ENCODE results near the gene HDAC6. TPM values are rescaled to one million over a fixed set of nuclear protein-coding genes. Genes with fewer than 3 reads are reported as not detected.

Gene HDAC6
- total and polyA plus RNA-seq, 2 donors (not counting 3 experiments of a cell fraction or from before 2014, with no cell fraction given), result 43.7 to 58.4 TPM

DNA sequence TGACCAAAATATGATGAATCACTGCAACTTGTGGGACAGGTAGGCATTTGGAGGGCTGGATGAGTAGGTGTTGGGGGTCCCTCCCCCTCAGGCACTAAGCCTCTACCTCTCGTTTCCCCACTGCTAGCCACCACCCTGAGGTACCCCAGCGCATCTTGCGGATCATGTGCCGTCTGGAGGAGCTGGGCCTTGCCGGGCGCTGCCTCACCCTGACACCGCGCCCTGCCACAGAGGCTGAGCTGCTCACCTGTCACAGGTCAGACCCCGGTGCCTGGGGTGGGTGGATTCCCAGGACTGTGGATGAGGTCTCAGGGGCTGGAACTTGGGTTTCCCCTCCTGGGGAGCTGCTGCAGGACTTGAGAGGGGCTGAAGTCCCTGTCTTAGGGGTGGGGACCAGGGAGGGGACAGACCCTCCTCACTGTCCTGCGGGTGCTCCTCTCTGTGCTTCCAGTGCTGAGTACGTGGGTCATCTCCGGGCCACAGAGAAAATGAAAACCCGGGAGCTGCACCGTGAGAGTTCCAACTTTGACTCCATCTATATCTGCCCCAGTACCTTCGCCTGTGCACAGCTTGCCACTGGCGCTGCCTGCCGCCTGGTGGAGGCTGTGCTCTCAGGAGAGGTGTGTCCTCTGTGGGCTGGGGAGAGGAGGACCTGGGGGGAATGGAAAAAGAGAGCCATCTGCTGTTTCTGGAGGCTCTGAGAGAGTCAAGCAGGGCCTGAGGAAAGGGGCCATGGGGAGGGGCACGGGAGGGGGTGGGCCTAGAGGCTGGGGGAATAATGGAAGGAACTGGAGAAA lies 14.3 kb downstream of the HDAC6 start:
- no peak overlapping the region for H3K4me3 ChIP-seq (replicated peaks in 1 of 3; ENCODE audit: insufficient read depth in 1 of 3, low read depth in 1 of 3, low read length in 3 of 3)
- POLR2A ChIA-PET, result no interaction called here
- no peak overlapping the region for H2AFZ ChIP-seq (ENCODE audit: low read depth, low read length)
- no peak overlapping the region for H3K4me2 ChIP-seq (ENCODE audit: insufficient read depth, low read length)
- DNase-seq (ENCODE audit: low read depth, low spot score) (no peak), FAIRE-seq (no peak)
- H3K9me1 ChIP-seq (replicated peaks; ENCODE audit: control insufficient read depth, extremely low read depth, insufficient read depth, low read length), result no peaks in the 10 kb centered on the region
- H4K20me1 ChIP-seq (replicated peaks; ENCODE audit: control insufficient read depth, extremely low read depth, insufficient read depth, low read length), result no peaks in the 10 kb centered on the region
- CTCF ChIA-PET, result no interaction called here
- no peaks in the 10 kb centered on the region for H3K9me3 ChIP-seq (replicated peaks; ENCODE audit: control insufficient read depth, insufficient read depth, low read length)
- H3K9ac ChIP-seq (replicated peaks; ENCODE audit: extremely low read depth, insufficient read depth, low read length), result no peak overlapping the region
- no peaks in the 10 kb centered on the region for H3K4me1 ChIP-seq (ENCODE audit: control insufficient read depth, extremely low read depth, insufficient read depth, low read length)
- H3K79me2 ChIP-seq (ENCODE audit: control insufficient read depth, insufficient read depth, low read length), result no peaks in the 10 kb centered on the region
- no peaks in the 10 kb centered on the region for H3K27me3 ChIP-seq (ENCODE audit: control insufficient read depth in 2 of 2, insufficient read depth in 2 of 2, low read length in 2 of 2)
- no peak overlapping the region for H3K27ac ChIP-seq (ENCODE audit: insufficient read depth, low read depth, low read length)
- no TSS peak for BruUV-seq (replicated peaks)
- intact Hi-C loops (cut with micrococcal nuclease), result no loop called here
- dilution Hi-C loops (cut with MboI; ENCODE audit: extremely low pct_ligation_motif_present, low sequenced_read_pairs), result no loop called here
- peaks cover 0 to 2% of the 10 kb centered on the region in 2 experiments for H3K36me3 ChIP-seq (ENCODE audit: control insufficient read depth in 2 of 2, extremely low read depth in 1 of 2, insufficient read depth in 2 of 2, low read length in 2 of 2)
- TF ChIP-seq MYC (IDR thresholded peaks at IDR 0.05; ENCODE audit: low read depth, low read length), result no peak
- TF ChIP-seq POLR2AphosphoS5 (IDR thresholded peaks at IDR 0.05; ENCODE audit: insufficient read depth, low read depth, low read length), result no peak
- TF ChIP-seq GATA2 (IDR thresholded peaks at IDR 0.05; ENCODE audit: insufficient read depth, insufficient read length, low read depth, low read length), result no peak
- no peak for TF ChIP-seq POLR2A (IDR thresholded peaks at IDR 0.05; ENCODE audit: low read depth, low read length)
- TF ChIP-seq, protein P1, sequence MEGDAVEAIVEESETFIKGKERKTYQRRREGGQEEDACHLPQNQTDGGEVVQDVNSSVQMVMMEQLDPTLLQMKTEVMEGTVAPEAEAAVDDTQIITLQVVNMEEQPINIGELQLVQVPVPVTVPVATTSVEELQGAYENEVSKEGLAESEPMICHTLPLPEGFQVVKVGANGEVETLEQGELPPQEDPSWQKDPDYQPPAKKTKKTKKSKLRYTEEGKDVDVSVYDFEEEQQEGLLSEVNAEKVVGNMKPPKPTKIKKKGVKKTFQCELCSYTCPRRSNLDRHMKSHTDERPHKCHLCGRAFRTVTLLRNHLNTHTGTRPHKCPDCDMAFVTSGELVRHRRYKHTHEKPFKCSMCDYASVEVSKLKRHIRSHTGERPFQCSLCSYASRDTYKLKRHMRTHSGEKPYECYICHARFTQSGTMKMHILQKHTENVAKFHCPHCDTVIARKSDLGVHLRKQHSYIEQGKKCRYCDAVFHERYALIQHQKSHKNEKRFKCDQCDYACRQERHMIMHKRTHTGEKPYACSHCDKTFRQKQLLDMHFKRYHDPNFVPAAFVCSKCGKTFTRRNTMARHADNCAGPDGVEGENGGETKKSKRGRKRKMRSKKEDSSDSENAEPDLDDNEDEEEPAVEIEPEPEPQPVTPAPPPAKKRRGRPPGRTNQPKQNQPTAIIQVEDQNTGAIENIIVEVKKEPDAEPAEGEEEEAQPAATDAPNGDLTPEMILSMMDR (IDR thresholded peaks at IDR 0.05; ENCODE audit: extremely low read depth in 1 of 2, insufficient read depth in 1 of 2, low read depth in 1 of 2, low read length in 2 of 2), result no peak
- TF ChIP-seq EZH2 (IDR thresholded peaks at IDR 0.05; ENCODE audit: borderline replicate concordance, low read depth, low read length, severe bottlenecking), result no peak
- no peak for TF ChIP-seq JUN (IDR thresholded peaks at IDR 0.05; ENCODE audit: borderline replicate concordance, insufficient read depth, insufficient read length, low read depth)
- TF ChIP-seq FOS (IDR thresholded peaks at IDR 0.05; ENCODE audit: borderline replicate concordance, insufficient read depth, low read length), result no peak
- TF ChIP-seq, protein P2, sequence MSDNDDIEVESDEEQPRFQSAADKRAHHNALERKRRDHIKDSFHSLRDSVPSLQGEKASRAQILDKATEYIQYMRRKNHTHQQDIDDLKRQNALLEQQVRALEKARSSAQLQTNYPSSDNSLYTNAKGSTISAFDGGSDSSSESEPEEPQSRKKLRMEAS (IDR thresholded peaks at IDR 0.05; ENCODE audit: insufficient read depth, insufficient read length), result no peak
